MM.1S (cell line): Measurements from ENCODE around the gene NFATC3.

Source experiments
- CTCF ChIP-seq: fragments of 300-600 bp; sonication (generic); IDR thresholded peaks from 2 replicates; pipeline ENCODE4 v1.5.1; 2016; ENCODE audit warnings: antibody characterized with exemption, low read length, mixed read lengths
- EZH2 ChIP-seq: fragments of 300-600 bp; sonication (generic); optimal IDR thresholded peaks from 2 replicates; pipeline ENCODE3; 2017; ENCODE audit warnings: low read depth, mild to moderate bottlenecking, antibody characterized with exemption, low read length, mixed read lengths
- EZH2phosphoT487 ChIP-seq: fragments of 300-600 bp; sonication (generic); IDR thresholded peaks from 2 replicates; pipeline ENCODE4 v1.6.1; 2018; ENCODE audit warnings: antibody characterized with exemption, low read length

- TF ChIP-seq EZH2phosphoT487 (no peak), CTCF (no peak), EZH2 (no peak)
Measured at GRCh38 chr16:68236826-68237242, 151.7 kb downstream of the NFATC3 start.
